H1 (cell line): ENCODE data around the gene NRDE2. TPM values are rescaled to one million over a fixed set of nuclear protein-coding genes. Genes with fewer than 3 reads are reported as not detected.

Experiments used
- CTCF ChIA-PET: fragments of 300-600 bp; sonication (Branson Sonifier 250); formaldehyde crosslinking; loops from one replicate; lab custom pipeline; 2021; ENCODE audit not compliant: partially characterized antibody; lab: Charles Lee
- POLR2A ChIA-PET: fragments of 300-600 bp; sonication (Branson Sonifier 250); formaldehyde crosslinking; loops from one replicate; lab custom pipeline; 2021; ENCODE audit warnings: inconsistent platforms; ENCODE audit not compliant: partially characterized antibody; lab: Charles Lee
- DNase-seq, 2 experiments: peaks; one replicate each; pipeline versions ENCODE4 v3.0.0 to v3.0.0-alpha.2; 2010 to 2022; ENCODE audit warnings: low spot score in 2 of 2, low read depth in 1 of 2, mixed read lengths in 1 of 2
- FAIRE-seq: peaks from 2 replicates; lab custom pipeline; 2011; peaks lifted over from hg19 to GRCh38; lab: Jason Lieb, UNC
- H2AFZ ChIP-seq: 2 replicates; pipeline ENCODE4 v1.8.1; 2012; ENCODE audit warnings: low read length, inconsistent platforms
- H2AK5ac ChIP-seq: 2 replicates; pipeline ENCODE4 v1.6.1; 2013; ENCODE audit warnings: low read depth, low read length
- H2BK120ac ChIP-seq: replicated peaks from 2 replicates; pipeline ENCODE3; 2013; ENCODE audit warnings: low read depth, low read length, inconsistent platforms
- H2BK12ac ChIP-seq: 2 replicates; pipeline ENCODE4 v1.6.1; 2013; ENCODE audit warnings: low read depth, low read length
- H2BK15ac ChIP-seq: 2 replicates; pipeline ENCODE4 v1.6.1; 2013; ENCODE audit warnings: low read length
- H2BK20ac ChIP-seq: 2 replicates; pipeline ENCODE4 v1.6.1; 2013; ENCODE audit warnings: low read length
- H2BK5ac ChIP-seq: 2 replicates; pipeline ENCODE4 v1.6.1; 2013; ENCODE audit warnings: low read depth, low read length
- H3K14ac ChIP-seq: 2 replicates; pipeline ENCODE4 v1.6.1; 2013; ENCODE audit warnings: inconsistent platforms; ENCODE audit not compliant: insufficient read length
- H3K18ac ChIP-seq: 2 replicates; pipeline ENCODE4 v1.6.1; 2013; ENCODE audit warnings: low read length; ENCODE audit errors: extremely low read depth
- H3K23ac ChIP-seq: 2 replicates; pipeline ENCODE4 v1.6.1; 2013; ENCODE audit warnings: inconsistent platforms; ENCODE audit not compliant: insufficient read length
- H3K23me2 ChIP-seq: 2 replicates; pipeline ENCODE4 v1.6.1; 2013; ENCODE audit warnings: low read depth, low read length
- H3K27ac ChIP-seq: 2 replicates; pipeline ENCODE4 v1.6.1; 2011; ENCODE audit warnings: low read depth, low read length, inconsistent platforms
- H3K27me3 ChIP-seq, 4 experiments: replicated peaks in 1 of 4; 1 replicate in 1 of 4; 2 replicates in 3 of 4; pipeline versions ENCODE4 v1.6.1 to v1.8.1; 2011 to 2013; ENCODE audit warnings: low read length in 3 of 4, mild to moderate bottlenecking in 3 of 4, inconsistent platforms in 2 of 4, mixed read lengths in 2 of 4, moderate library complexity in 1 of 4; ENCODE audit not compliant: control insufficient read depth in 3 of 4, insufficient read depth in 3 of 4; ENCODE audit errors: extremely low read depth in 1 of 4
- H3K36me3 ChIP-seq, 4 experiments: 2 replicates each; pipeline versions ENCODE4 v1.6.1 to v1.8.1; 2011 to 2013; ENCODE audit warnings: mild to moderate bottlenecking in 4 of 4, low read length in 3 of 4, moderate library complexity in 2 of 4, control low read depth in 1 of 4, inconsistent platforms in 1 of 4; ENCODE audit not compliant: insufficient read depth in 4 of 4, control insufficient read depth in 2 of 4
- H3K4ac ChIP-seq: replicated peaks from 2 replicates; pipeline ENCODE3; 2013; ENCODE audit warnings: low read length, low read depth, mixed read lengths, inconsistent platforms; ENCODE audit not compliant: insufficient read length
- H3K4me1 ChIP-seq, 4 experiments: replicated peaks in 1 of 4; 1 replicate in 1 of 4; 2 replicates in 3 of 4; pipeline versions ENCODE4 v1.6.1 to v1.8.1; 2011 to 2013; ENCODE audit warnings: low read length in 3 of 4, inconsistent platforms in 2 of 4, mixed read lengths in 1 of 4; ENCODE audit not compliant: insufficient read depth in 4 of 4, control insufficient read depth in 3 of 4
- H3K4me2 ChIP-seq, 2 experiments: 2 replicates each; pipeline versions ENCODE4 v1.6.1 to v1.8.1; 2011 to 2013; ENCODE audit warnings: low read depth in 2 of 2, low read length in 2 of 2, control low read depth in 1 of 2, inconsistent platforms in 1 of 2, mild to moderate bottlenecking in 1 of 2; ENCODE audit not compliant: insufficient read depth in 1 of 2
- H3K4me3 ChIP-seq, 4 experiments: fragments of 200-600, 300-600 bp in 1 of 4; sonication (generic), shearing (Covaris generic), sonication (Bioruptor Twin) in 1 of 4; 2 replicates each; pipeline versions ENCODE4 v1.5.1 to v1.8.1; 2011 to 2016; ENCODE audit warnings: low read length in 4 of 4, low read depth in 3 of 4, control low read depth in 2 of 4, inconsistent platforms in 2 of 4, mild to moderate bottlenecking in 2 of 4, mixed read lengths in 1 of 4, moderate library complexity in 1 of 4; ENCODE audit not compliant: insufficient read depth in 2 of 4; ENCODE audit errors: extremely low read depth in 1 of 4
- H3K56ac ChIP-seq: replicated peaks from 2 replicates; pipeline ENCODE3; 2013; ENCODE audit warnings: low read depth, mild to moderate bottlenecking, mixed read lengths, low read length, inconsistent platforms; ENCODE audit not compliant: insufficient read length
- H3K79me1 ChIP-seq: 2 replicates; pipeline ENCODE4 v1.6.1; 2013; ENCODE audit warnings: low read depth, low read length, control low read depth
- H3K79me2 ChIP-seq, 2 experiments: 2 replicates each; pipeline versions ENCODE4 v1.6.1 to v1.8.1; 2012 to 2013; ENCODE audit warnings: low read length in 2 of 2, mild to moderate bottlenecking in 2 of 2, inconsistent platforms in 1 of 2; ENCODE audit not compliant: insufficient read depth in 2 of 2, control insufficient read depth in 1 of 2
- H3K9ac ChIP-seq, 4 experiments: replicated peaks in 1 of 4; 1 replicate in 1 of 4; 2 replicates in 3 of 4; pipeline versions ENCODE4 v1.6.1 to v1.8.1; 2011 to 2013; ENCODE audit warnings: low read depth in 3 of 4, low read length in 3 of 4, control low read depth in 2 of 4, mild to moderate bottlenecking in 2 of 4, moderate library complexity in 2 of 4, inconsistent platforms in 1 of 4; ENCODE audit errors: extremely low read depth in 1 of 4
- H3K9me3 ChIP-seq, 2 experiments: 2 replicates each; pipeline versions ENCODE4 v1.6.1 to v1.8.1; 2012 to 2013; ENCODE audit warnings: mild to moderate bottlenecking in 2 of 2, moderate library complexity in 2 of 2, control low read depth in 1 of 2, inconsistent platforms in 1 of 2, low read depth in 1 of 2, low read length in 1 of 2, mixed read lengths in 1 of 2; ENCODE audit not compliant: insufficient read depth in 2 of 2
- H4K20me1 ChIP-seq, 2 experiments: replicated peaks in 1 of 2; 2 replicates each; pipeline versions ENCODE3 to v1.8.1; 2011 to 2013; ENCODE audit warnings: inconsistent platforms in 2 of 2, low read length in 2 of 2, mild to moderate bottlenecking in 1 of 2; ENCODE audit not compliant: insufficient read depth in 2 of 2, control insufficient read depth in 1 of 2
- H4K5ac ChIP-seq: 2 replicates; pipeline ENCODE4 v1.6.1; 2013; ENCODE audit warnings: low read length, low read depth, mixed read lengths, inconsistent platforms; ENCODE audit not compliant: insufficient read length
- H4K8ac ChIP-seq: 2 replicates; pipeline ENCODE4 v1.8.0; 2013; ENCODE audit warnings: mild to moderate bottlenecking, moderate library complexity, low read length, inconsistent platforms; ENCODE audit not compliant: insufficient read depth; ENCODE audit errors: extremely low read depth
- H4K91ac ChIP-seq: replicated peaks from 2 replicates; pipeline ENCODE3; 2013; ENCODE audit warnings: low read length, mixed read lengths, inconsistent platforms; ENCODE audit not compliant: insufficient read length
- TEAD4 ChIP-seq: IDR thresholded peaks from 2 replicates; pipeline ENCODE4 v1.6.1; 2012; ENCODE audit warnings: low read depth, low read length, inconsistent platforms, mixed read lengths
- WGBS, 2 experiments: shearing (Covaris generic) in 1 of 2; methylation state at CpG; one replicate each; pipeline versions ENCODE4 v1.1.6 to v1.1.7; 2013 to 2015; ENCODE audit warnings: low lambda C conversion rate in 2 of 2, mixed read lengths in 2 of 2, inconsistent platforms in 1 of 2, low coverage in 1 of 2, missing lambda C conversion rate in 1 of 2; ENCODE audit not compliant: insufficient replicate concordance in 2 of 2, insufficient coverage in 1 of 2, insufficient read length in 1 of 2; ENCODE audit errors: extremely low coverage in 1 of 2, missing lambda C conversion rate in 1 of 2; 5-methylcytosine and 5-hydroxymethylcytosine counted together
- polyA plus RNA-seq, 7 experiments: library from polyadenylated mRNA; depleted of rRNA in 3 of 7; stranded (reverse) in 5 of 7; unstranded in 2 of 7; fragments of >200 nt in 5 of 7; fragments of 200-250 nt in 2 of 7; gene quantifications; 1 replicate in 5 of 7; 2 replicates in 1 of 7; 4 replicates in 1 of 7; pipeline versions ENCODE4 v1.2.1 to v1.2.3, GENCODE V29; 2011 to 2013; ENCODE audit warnings: missing spikeins in 2 of 7, mixed read lengths in 2 of 7
- total RNA-seq: library from RNA; stranded (reverse); fragmentation: NEBNext Ultra II Directional; extraction: Animal tissue kit (Norgen Biotek cat#: 25700); gene quantifications from 2 replicates; pipeline ENCODE4 v1.2.1, GENCODE V29; 2021

NRDE2 gene
- total and polyA plus RNA-seq, 2 of the 8 experiments (the other 6 are each of a cell fraction or from before 2014, with no cell fraction given): 4.9 to 12.1 TPM

GRCh38 chr14:90295870-90296516 is 35.7 kb downstream of the NRDE2 start:
- Histone ChIP-seq H3K14ac (no peak overlapping the region), H2BK120ac (no peak overlapping the region), H3K23me2 (no peaks in the 10 kb centered on the region), H3K27me3 (no peaks in the 10 kb centered on the region), H3K79me1 (no peaks in the 10 kb centered on the region), H3K36me3 (peaks cover 0 to 23% (median 1%) of the 10 kb centered on the region in 4 experiments; a peak in 4 of 8 replicates), H2BK12ac (no peak overlapping the region), H3K27ac (no peak overlapping the region), H3K18ac (no peak overlapping the region), H4K8ac (no peak overlapping the region), H3K56ac (no peak overlapping the region), H4K20me1 (no peaks in the 10 kb centered on the region), H2BK5ac (no peak overlapping the region), H3K79me2 (no peaks in the 10 kb centered on the region), H2BK15ac (no peak overlapping the region), H3K4ac (no peak overlapping the region), H4K5ac (no peak overlapping the region), H2BK20ac (no peak overlapping the region), H3K4me1 (peaks cover 0 to 4% (median 0%) of the 10 kb centered on the region in 4 experiments; a peak in 1 of 7 replicates), H3K23ac (no peak overlapping the region), H3K4me3 (no peak overlapping the region), H2AFZ (no peak overlapping the region), H2AK5ac (no peak overlapping the region), H4K91ac (no peak overlapping the region), H3K9ac (no peak overlapping the region), H3K4me2 (no peak overlapping the region), H3K9me3 (peaks cover 0 to 5% of the 10 kb centered on the region in 2 experiments; a peak in 2 of 4 replicates)
- TF ChIP-seq TEAD4: no peak
- ChIA-PET CTCF (interaction anchor here (1.1 kb wide), 1 partner anchor 12 kb away, joined by 3 read pairs; no protein-coding TSS in a partner anchor), POLR2A (no interaction called here)
- 84% methylated on average over 5 of the region's 5 CpGs; no CpG with 5 or more reads in 1 of the 2 experiments for WGBS, 2 experiments
- no peak for FAIRE-seq
- no peak for DNase-seq
